Gastroesophageal sphincter (tissue), 3 donors: ENCODE data around the gene KRTAP5-1.

Experiments used
- CTCF ChIP-seq, 4 experiments: fragments of 200-600 bp in 2 of 4; fragments of 450-650 bp in 2 of 4; sonication (generic) in 1 of 4; IDR thresholded peaks; one replicate each; pipeline ENCODE4 v1.5.1; 2017 to 2019; ENCODE audit warnings: antibody characterized with exemption in 4 of 4, mild to moderate bottlenecking in 2 of 4, moderate library complexity in 2 of 4
- EP300 ChIP-seq: sonication (generic); formaldehyde crosslinking; IDR thresholded peaks from one replicate; pipeline ENCODE4 v1.6.1; 2017; ENCODE audit warnings: antibody characterized with exemption, mild to moderate bottlenecking
- POLR2A ChIP-seq, 2 donors: fragments of 450-650 bp; IDR thresholded peaks; one replicate each; pipeline ENCODE4 v1.6.1; 2017; ENCODE audit warnings: antibody characterized with exemption in 2 of 2, mild to moderate bottlenecking in 2 of 2, moderate library complexity in 1 of 2
- POLR2AphosphoS5 ChIP-seq: sonication (generic); formaldehyde crosslinking; IDR thresholded peaks from one replicate; pipeline ENCODE4 v1.6.1; 2017; ENCODE audit warnings: antibody characterized with exemption

GRCh38 chr11:1581976-1582375, 3.1 kb downstream of the KRTAP5-1 start:
- no peak for TF ChIP-seq CTCF (IDR thresholded peaks at IDR 0.05)
- no peak for TF ChIP-seq POLR2A (IDR thresholded peaks at IDR 0.05)
- no peak for TF ChIP-seq EP300
- TF ChIP-seq POLR2AphosphoS5, result no peak
